ENCODE measurements around the gene ADSL.
A peak's percentile ranks its signal among the peaks of the same experiment; 100 is the strongest.

ADSL gene

GRCh38 chr22:40391417-40391816 is 45.1 kb downstream of the ADSL start:
- H3K9me3 ChIP-seq (ENCODE audit: control insufficient read depth, insufficient read depth, low read length), result no peaks in the 10 kb centered on the region
- H3K4me3 ChIP-seq (ENCODE audit: low read depth, low read length), result no peak overlapping the region
- H3K27ac ChIP-seq (ENCODE audit: low read depth, low read length), result no peak overlapping the region
- H3K27me3 ChIP-seq (ENCODE audit: control insufficient read depth, insufficient read depth, low read length), result no peaks in the 10 kb centered on the region
- no peak overlapping the region for H3K9ac ChIP-seq (ENCODE audit: low read depth, low read length)
- H3K4me1 ChIP-seq (ENCODE audit: control insufficient read depth, insufficient read depth, low read length), result no peaks in the 10 kb centered on the region
- H3K36me3 ChIP-seq (ENCODE audit: control insufficient read depth, insufficient read depth, low read length), result no peaks in the 10 kb centered on the region

- Histone ChIP-seq H3K4me3 (ENCODE audit: low read depth, low read length) (no peak overlapping the region), H3K27ac (ENCODE audit: low read depth, low read length) (no peak overlapping the region), H3K4me1 (ENCODE audit: control insufficient read depth, insufficient read depth, low read length) (peaks cover 7% of the 10 kb centered on the region; the same call in 1 of the 2 replicates), H3K36me3 (ENCODE audit: control insufficient read depth, insufficient read depth, low read length) (no peaks in the 10 kb centered on the region), H3K9ac (ENCODE audit: low read depth, low read length) (no peak overlapping the region), H3K27me3 (ENCODE audit: control insufficient read depth, insufficient read depth, low read length) (no peaks in the 10 kb centered on the region), H3K9me3 (ENCODE audit: control insufficient read depth, insufficient read depth, low read length) (no peaks in the 10 kb centered on the region)
Measured at GRCh38 chr22:40392618-40393017, 46.3 kb downstream of the ADSL start.

GRCh38 chr22:40394607-40395006 is 48.3 kb downstream of the ADSL start:
- Histone ChIP-seq H3K27ac (ENCODE audit: low read depth, low read length) (no peak overlapping the region), H3K27me3 (ENCODE audit: control insufficient read depth, insufficient read depth, low read length) (no peaks in the 10 kb centered on the region), H3K9ac (ENCODE audit: low read depth, low read length) (no peak overlapping the region), H3K4me1 (ENCODE audit: control insufficient read depth, insufficient read depth, low read length) (peaks cover 8% of the 10 kb centered on the region; the same call in 1 of the 2 replicates), H3K9me3 (ENCODE audit: control insufficient read depth, insufficient read depth, low read length) (no peaks in the 10 kb centered on the region), H3K4me3 (ENCODE audit: low read depth, low read length) (no peak overlapping the region), H3K36me3 (ENCODE audit: control insufficient read depth, insufficient read depth, low read length) (no peaks in the 10 kb centered on the region)

- Histone ChIP-seq H3K4me1 (ENCODE audit: control insufficient read depth, insufficient read depth, low read length) (peaks cover 8% of the 10 kb centered on the region; the same call in 1 of the 2 replicates), H3K27ac (ENCODE audit: low read depth, low read length) (no peak overlapping the region), H3K4me3 (ENCODE audit: low read depth, low read length) (no peak overlapping the region), H3K9ac (ENCODE audit: low read depth, low read length) (no peak overlapping the region), H3K27me3 (ENCODE audit: control insufficient read depth, insufficient read depth, low read length) (no peaks in the 10 kb centered on the region), H3K36me3 (ENCODE audit: control insufficient read depth, insufficient read depth, low read length) (peaks cover under 1% of the 10 kb centered on the region; the same call in 1 of the 2 replicates), H3K9me3 (ENCODE audit: control insufficient read depth, insufficient read depth, low read length) (no peaks in the 10 kb centered on the region)
Measured at GRCh38 chr22:40395607-40396006, 49.3 kb downstream of the ADSL start.

GRCh38 chr22:40396882-40397281 is 50.6 kb downstream of the ADSL start:
- Histone ChIP-seq H3K36me3 (ENCODE audit: control insufficient read depth, insufficient read depth, low read length) (peaks cover 9% of the 10 kb centered on the region), H3K4me1 (ENCODE audit: control insufficient read depth, insufficient read depth, low read length) (peaks cover 8% of the 10 kb centered on the region; the same call in 1 of the 2 replicates), H3K9me3 (ENCODE audit: control insufficient read depth, insufficient read depth, low read length) (no peaks in the 10 kb centered on the region), H3K27ac (ENCODE audit: low read depth, low read length) (peak overlapping the region; percentile 26), H3K9ac (ENCODE audit: low read depth, low read length) (no peak overlapping the region), H3K4me3 (ENCODE audit: low read depth, low read length) (no peak overlapping the region), H3K27me3 (ENCODE audit: control insufficient read depth, insufficient read depth, low read length) (no peaks in the 10 kb centered on the region)

GRCh38 chr22:40397396-40397795 is 51.1 kb downstream of the ADSL start:
- Histone ChIP-seq H3K27me3 (ENCODE audit: control insufficient read depth, insufficient read depth, low read length) (no peaks in the 10 kb centered on the region), H3K9me3 (ENCODE audit: control insufficient read depth, insufficient read depth, low read length) (no peaks in the 10 kb centered on the region), H3K9ac (ENCODE audit: low read depth, low read length) (no peak overlapping the region), H3K4me1 (ENCODE audit: control insufficient read depth, insufficient read depth, low read length) (peaks cover 8% of the 10 kb centered on the region; the same call in 1 of the 2 replicates), H3K27ac (ENCODE audit: low read depth, low read length) (peak overlapping the region; percentile 26), H3K4me3 (ENCODE audit: low read depth, low read length) (no peak overlapping the region), H3K36me3 (ENCODE audit: control insufficient read depth, insufficient read depth, low read length) (peaks cover 13% of the 10 kb centered on the region)

GRCh38 chr22:40399621-40400020 is 53.3 kb downstream of the ADSL start:
- peaks cover 19% of the 10 kb centered on the region for H3K36me3 ChIP-seq (ENCODE audit: control insufficient read depth, insufficient read depth, low read length)

GRCh38 chr22:40400159-40400558 is 53.9 kb downstream of the ADSL start:
- H3K4me1 ChIP-seq (ENCODE audit: control insufficient read depth, insufficient read depth, low read length), result peaks cover 8% of the 10 kb centered on the region; the same call in 1 of the 2 replicates

More at GRCh38 chr22:40399621-40400020, 53.3 kb downstream of the ADSL start:
- no peak overlapping the region for H3K4me3 ChIP-seq (ENCODE audit: low read depth, low read length)
- no peak overlapping the region for H3K27ac ChIP-seq (ENCODE audit: low read depth, low read length)
- H3K9ac ChIP-seq (ENCODE audit: low read depth, low read length), result no peak overlapping the region
- no peaks in the 10 kb centered on the region for H3K27me3 ChIP-seq (ENCODE audit: control insufficient read depth, insufficient read depth, low read length)
- H3K4me1 ChIP-seq (ENCODE audit: control insufficient read depth, insufficient read depth, low read length), result peaks cover 8% of the 10 kb centered on the region; the same call in 1 of the 2 replicates
- H3K9me3 ChIP-seq (ENCODE audit: control insufficient read depth, insufficient read depth, low read length), result no peaks in the 10 kb centered on the region

GRCh38 chr22:40401532-40401931 is 55.2 kb downstream of the ADSL start:
- peaks cover 8% of the 10 kb centered on the region; the same call in 1 of the 2 replicates for H3K4me1 ChIP-seq (ENCODE audit: control insufficient read depth, insufficient read depth, low read length)
- no peak overlapping the region for H3K27ac ChIP-seq (ENCODE audit: low read depth, low read length)
- H3K9ac ChIP-seq (ENCODE audit: low read depth, low read length), result no peak overlapping the region
- no peak overlapping the region for H3K4me3 ChIP-seq (ENCODE audit: low read depth, low read length)
- H3K27me3 ChIP-seq (ENCODE audit: control insufficient read depth, insufficient read depth, low read length), result no peaks in the 10 kb centered on the region
- H3K9me3 ChIP-seq (ENCODE audit: control insufficient read depth, insufficient read depth, low read length), result no peaks in the 10 kb centered on the region
- peaks cover 36% of the 10 kb centered on the region for H3K36me3 ChIP-seq (ENCODE audit: control insufficient read depth, insufficient read depth, low read length)

More at GRCh38 chr22:40400159-40400558, 53.9 kb downstream of the ADSL start:
- H3K27ac ChIP-seq (ENCODE audit: low read depth, low read length), result no peak overlapping the region
- H3K9ac ChIP-seq (ENCODE audit: low read depth, low read length), result no peak overlapping the region
- H3K36me3 ChIP-seq (ENCODE audit: control insufficient read depth, insufficient read depth, low read length), result peaks cover 25% of the 10 kb centered on the region
- H3K9me3 ChIP-seq (ENCODE audit: control insufficient read depth, insufficient read depth, low read length), result no peaks in the 10 kb centered on the region
- no peak overlapping the region for H3K4me3 ChIP-seq (ENCODE audit: low read depth, low read length)
- no peaks in the 10 kb centered on the region for H3K27me3 ChIP-seq (ENCODE audit: control insufficient read depth, insufficient read depth, low read length)

GRCh38 chr22:40401981-40402406 is 55.7 kb downstream of the ADSL start:
- no peaks in the 10 kb centered on the region for H3K9me3 ChIP-seq (ENCODE audit: control insufficient read depth, insufficient read depth, low read length)
- H3K27ac ChIP-seq (ENCODE audit: low read depth, low read length), result no peak overlapping the region
- H3K4me3 ChIP-seq (ENCODE audit: low read depth, low read length), result no peak overlapping the region
- no peak overlapping the region for H3K9ac ChIP-seq (ENCODE audit: low read depth, low read length)
- peaks cover 41% of the 10 kb centered on the region for H3K36me3 ChIP-seq (ENCODE audit: control insufficient read depth, insufficient read depth, low read length)
- peaks cover 4% of the 10 kb centered on the region; the same call in 1 of the 2 replicates for H3K4me1 ChIP-seq (ENCODE audit: control insufficient read depth, insufficient read depth, low read length)
- H3K27me3 ChIP-seq (ENCODE audit: control insufficient read depth, insufficient read depth, low read length), result no peaks in the 10 kb centered on the region

- H3K27ac ChIP-seq (ENCODE audit: low read depth, low read length), result no peak overlapping the region
- H3K36me3 ChIP-seq (ENCODE audit: control insufficient read depth, insufficient read depth, low read length), result peaks cover 52% of the 10 kb centered on the region
Measured at GRCh38 chr22:40403141-40403540, 56.8 kb downstream of the ADSL start.

More at GRCh38 chr22:40403141-40403540, 56.8 kb downstream of the ADSL start:
- H3K4me3 ChIP-seq (ENCODE audit: low read depth, low read length), result no peak overlapping the region
- H3K27me3 ChIP-seq (ENCODE audit: control insufficient read depth, insufficient read depth, low read length), result no peaks in the 10 kb centered on the region
- H3K9me3 ChIP-seq (ENCODE audit: control insufficient read depth, insufficient read depth, low read length), result no peaks in the 10 kb centered on the region
- no peaks in the 10 kb centered on the region for H3K4me1 ChIP-seq (ENCODE audit: control insufficient read depth, insufficient read depth, low read length)
- no peak overlapping the region for H3K9ac ChIP-seq (ENCODE audit: low read depth, low read length)

Data from HUES48 (cell line).